IMR-90 (cell line): ENCODE data around the gene KLC1. TPM values are rescaled to one million over a fixed set of nuclear protein-coding genes. Genes with fewer than 3 reads are reported as not detected.

Experiments
- ATAC-seq: fragments of 200-7000 bp; cut with Tn5 transposase; 2 replicates; pipeline ENCODE4 v1.9.1; 2020; ENCODE audit warnings: low read depth, mild to moderate bottlenecking, moderate library complexity
- BruUV-seq: library from RNA; stranded (reverse); fragments of 400-500 nt; replicated peaks from 2 replicates; lab custom pipeline; 2021; lab: Mats Ljungman, UMichigan
- CTCF ChIA-PET: fragments of 300-600 bp; formaldehyde crosslinking; extraction: SDS; loops from one replicate; lab custom pipeline; 2021; ENCODE audit warnings: antibody characterized with exemption; lab: Yijun Ruan, JAX
- POLR2A ChIA-PET: fragments of 300-600 bp; sonication (Branson Sonifier 250); formaldehyde crosslinking; loops from one replicate; lab custom pipeline; 2022; ENCODE audit warnings: antibody characterized with exemption; ENCODE audit not compliant: unreplicated experiment; lab: Charles Lee
- DNase-seq: peaks from one replicate; pipeline ENCODE4 v3.0.0; 2013
- H2AFZ ChIP-seq: replicated peaks from 2 replicates; pipeline ENCODE3; 2013; ENCODE audit warnings: low read length, mild to moderate bottlenecking; ENCODE audit not compliant: poor library complexity
- H2AK5ac ChIP-seq: 2 replicates; pipeline ENCODE4 v1.6.1; 2013; ENCODE audit warnings: low read depth, low read length, inconsistent platforms
- H2AK9ac ChIP-seq: replicated peaks from 2 replicates; pipeline ENCODE3; 2013; ENCODE audit warnings: mild to moderate bottlenecking, low read depth, low read length, moderate library complexity; ENCODE audit not compliant: poor library complexity
- H2BK120ac ChIP-seq: 2 replicates; pipeline ENCODE4 v1.6.1; 2013; ENCODE audit warnings: low read depth, low read length, inconsistent platforms
- H2BK15ac ChIP-seq: 3 replicates; pipeline ENCODE4 v1.6.1; 2013; ENCODE audit warnings: low read depth, low read length, inconsistent platforms
- H2BK20ac ChIP-seq: 2 replicates; pipeline ENCODE4 v1.6.1; 2013; ENCODE audit warnings: low read depth, mild to moderate bottlenecking, inconsistent platforms, low read length, moderate library complexity
- H2BK5ac ChIP-seq: 2 replicates; pipeline ENCODE4 v1.6.1; 2013; ENCODE audit warnings: mild to moderate bottlenecking, low read depth, low read length, inconsistent platforms; ENCODE audit not compliant: poor library complexity, severe bottlenecking
- H3K14ac ChIP-seq: replicated peaks from 2 replicates; pipeline ENCODE4 v1.6.1; 2013; ENCODE audit warnings: low read depth, low read length, inconsistent platforms
- H3K18ac ChIP-seq: 2 replicates; pipeline ENCODE4 v1.6.1; 2013; ENCODE audit warnings: low read depth, low read length, control low read depth
- H3K23ac ChIP-seq: 2 replicates; pipeline ENCODE4 v1.6.1; 2013; ENCODE audit warnings: low read depth, low read length, inconsistent platforms
- H3K27ac ChIP-seq: 2 replicates; pipeline ENCODE4 v1.5.1; 2013; ENCODE audit warnings: mild to moderate bottlenecking, control low read depth, low read length; ENCODE audit not compliant: insufficient read depth
- H3K27me3 ChIP-seq: 2 replicates; pipeline ENCODE4 v1.6.1; 2013; ENCODE audit warnings: low read length; ENCODE audit not compliant: control insufficient read depth, insufficient read depth
- H3K36me3 ChIP-seq: 2 replicates; pipeline ENCODE4 v1.6.1; 2013; ENCODE audit warnings: low read length, mixed read lengths; ENCODE audit not compliant: control insufficient read depth, insufficient read depth
- H3K4ac ChIP-seq: 2 replicates; pipeline ENCODE4 v1.6.1; 2013; ENCODE audit warnings: low read depth, low read length, inconsistent platforms
- H3K4me1 ChIP-seq: 2 replicates; pipeline ENCODE4 v1.6.1; 2013; ENCODE audit warnings: low read length, mixed read lengths; ENCODE audit not compliant: control insufficient read depth, insufficient read depth
- H3K4me2 ChIP-seq: 2 replicates; pipeline ENCODE4 v1.6.1; 2013; ENCODE audit warnings: low read depth, mild to moderate bottlenecking, control low read depth, low read length, moderate library complexity
- H3K4me3 ChIP-seq: 2 replicates; pipeline ENCODE4 v1.5.1; 2013; ENCODE audit warnings: low read depth, mild to moderate bottlenecking, control low read depth, low read length, moderate library complexity; ENCODE audit not compliant: insufficient read depth
- H3K56ac ChIP-seq: 2 replicates; pipeline ENCODE4 v1.6.1; 2013; ENCODE audit warnings: low read length, inconsistent platforms; ENCODE audit not compliant: insufficient read depth; ENCODE audit errors: extremely low read depth
- H3K79me1 ChIP-seq, 2 experiments: 2 replicates each; pipeline ENCODE4 v1.6.1; 2013; ENCODE audit warnings: low read length in 2 of 2, inconsistent platforms in 1 of 2, low read depth in 1 of 2
- H3K9ac ChIP-seq: 2 replicates; pipeline ENCODE4 v1.6.1; 2013; ENCODE audit warnings: low read depth, low read length, control low read depth
- H3K9me1 ChIP-seq: 2 replicates; pipeline ENCODE4 v1.6.1; 2013; ENCODE audit warnings: low read length, inconsistent platforms; ENCODE audit not compliant: insufficient read depth
- H3K9me3 ChIP-seq: 2 replicates; pipeline ENCODE4 v1.6.1; 2013; ENCODE audit warnings: low read length; ENCODE audit not compliant: control insufficient read depth, insufficient read depth
- H4K20me1 ChIP-seq: 2 replicates; pipeline ENCODE4 v1.6.1; 2013; ENCODE audit warnings: low read length, inconsistent platforms; ENCODE audit not compliant: insufficient read depth
- H4K5ac ChIP-seq: 2 replicates; pipeline ENCODE4 v1.6.1; 2013; ENCODE audit warnings: mild to moderate bottlenecking, low read depth, low read length, control low read depth
- H4K8ac ChIP-seq, 2 experiments: 2 replicates each; pipeline ENCODE4 v1.6.1; 2013; ENCODE audit warnings: low read depth in 2 of 2, low read length in 2 of 2, control low read depth in 1 of 2, inconsistent platforms in 1 of 2
- H4K91ac ChIP-seq: 2 replicates; pipeline ENCODE4 v1.6.1; 2013; ENCODE audit warnings: low read depth, low read length, inconsistent platforms; ENCODE audit not compliant: insufficient read depth
- CEBPB ChIP-seq: IDR thresholded peaks from 2 replicates; pipeline ENCODE4 v1.6.1; 2012; ENCODE audit warnings: low read depth, low read length, improper control_type of control experiment
- FOS ChIP-seq: fragments of 150-350 bp; IDR thresholded peaks from 2 replicates; pipeline ENCODE4 v1.6.1; 2016; ENCODE audit warnings: low read depth, low read length
- MAZ ChIP-seq: IDR thresholded peaks from 2 replicates; pipeline ENCODE4 v1.6.1; 2012; ENCODE audit warnings: low read depth, mild to moderate bottlenecking, low read length, improper control_type of control experiment, moderate library complexity, borderline replicate concordance
- MXI1 ChIP-seq: IDR thresholded peaks from 2 replicates; pipeline ENCODE4 v1.6.1; 2012; ENCODE audit warnings: low read depth, mild to moderate bottlenecking, low read length, moderate library complexity, borderline replicate concordance
- NFE2L2 ChIP-seq: fragments of 150-350 bp; IDR thresholded peaks from 2 replicates; pipeline ENCODE4 v1.6.1; 2016; ENCODE audit warnings: low read depth, mild to moderate bottlenecking, low read length
- SMC3 ChIP-seq: fragments of 150-350 bp; IDR thresholded peaks from 2 replicates; pipeline ENCODE4 v1.6.1; 2016; ENCODE audit warnings: low read depth, mild to moderate bottlenecking, antibody characterized with exemption, low read length, moderate library complexity
- WGBS, 2 experiments: methylation state at CpG; one replicate each; pipeline versions ENCODE4 v1.1.5 to v1.1.7; 2013; ENCODE audit warnings: missing lambda C conversion rate in 2 of 2; ENCODE audit not compliant: insufficient read length in 1 of 2; ENCODE audit errors: extremely low coverage in 2 of 2; 5-methylcytosine and 5-hydroxymethylcytosine counted together
- dilution Hi-C: fragments of 300-500 bp; cut with HindIII; formaldehyde crosslinking; loops from one replicate; pipeline ENCODE4 v1.14.3; 2018; ENCODE audit warnings: low sequenced_read_pairs; ENCODE audit not compliant: unreplicated experiment
- in situ Hi-C: fragments of 300-500 bp; cut with MboI; formaldehyde crosslinking; loops from 3 replicates; pipeline ENCODE4 v1.14.3; 2019; ENCODE audit warnings: low sequenced_read_pairs, inconsistent platforms, mixed read lengths
- intact Hi-C: fragments of 100-400 bp; cut with micrococcal nuclease; formaldehyde crosslinking; loops from 2 replicates; pipeline ENCODE4 v1.10.0; 2022
- polyA plus RNA-seq, 3 experiments: library from polyadenylated mRNA; depleted of rRNA; stranded (reverse); fragments of >200 nt; gene quantifications; 2 replicates each; pipeline ENCODE4 v1.2.3, GENCODE V29; 2012; ENCODE audit warnings: low replicate concordance in 1 of 3
- total RNA-seq: library from RNA; depleted of rRNA; stranded (reverse); fragments of >200 nt; gene quantifications from 2 replicates; pipeline ENCODE4 v1.2.3, GENCODE V29; 2012

The KLC1 gene
- total and polyA plus RNA-seq, 2 of the 4 experiments (the other 2 are of a cell fraction), result 101 to 157 TPM

DNA sequence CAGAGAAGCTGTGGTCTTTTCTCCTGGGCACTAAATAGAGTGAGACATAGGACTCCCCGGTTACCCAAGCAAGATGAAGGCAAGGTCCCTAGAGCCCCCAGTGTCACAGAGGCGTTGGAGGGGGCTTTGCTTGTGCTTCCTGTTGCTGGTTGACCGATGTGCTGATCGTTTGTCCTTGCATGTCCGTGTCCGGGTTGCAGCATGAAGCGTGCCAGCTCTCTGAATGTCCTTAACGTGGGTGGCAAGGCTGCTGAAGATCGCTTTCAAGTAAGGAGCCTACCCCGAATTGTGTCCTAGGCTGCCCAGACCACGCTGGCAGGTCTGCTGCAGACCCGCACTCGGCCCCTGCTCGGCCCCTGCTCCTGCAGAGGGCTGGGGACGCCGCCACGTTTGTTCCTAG, 63.1 kb downstream of the KLC1 start:
- H3K23ac ChIP-seq, result no peak overlapping the region
- peaks cover 7% of the 10 kb centered on the region; the same call in 1 of the 2 replicates for H3K9me1 ChIP-seq
- H2BK120ac ChIP-seq, result no peak overlapping the region
- no peak overlapping the region for H3K9ac ChIP-seq
- H3K27me3 ChIP-seq, result no peaks in the 10 kb centered on the region
- H2BK20ac ChIP-seq, result no peak overlapping the region
- ChIA-PET CTCF (no interaction called here), POLR2A (no interaction called here)
- H3K36me3 ChIP-seq, result peaks cover 42% of the 10 kb centered on the region
- dilution Hi-C loops (no loop called here), in situ Hi-C loops (no loop called here), intact Hi-C loops (no loop called here)
- H4K91ac ChIP-seq, result no peak overlapping the region
- no peak overlapping the region for H2BK15ac ChIP-seq
- H3K18ac ChIP-seq, result no peak overlapping the region
- H3K4me1 ChIP-seq, result peaks cover 15% of the 10 kb centered on the region
- H4K8ac ChIP-seq, result no peak overlapping the region
- H4K20me1 ChIP-seq, result peaks cover 60% of the 10 kb centered on the region
- no peak overlapping the region for H3K4me3 ChIP-seq
- no peak for TF ChIP-seq FOS
- TF ChIP-seq SMC3, result no peak
- no peak for TF ChIP-seq MXI1
- no peak for TF ChIP-seq CEBPB
- no peak for TF ChIP-seq NFE2L2
- TF ChIP-seq MAZ, result no peak
- no peak overlapping the region for H2AK9ac ChIP-seq
- H3K9me3 ChIP-seq, result no peaks in the 10 kb centered on the region
- no peak for ATAC-seq
- H4K5ac ChIP-seq, result no peak overlapping the region
- no peak overlapping the region for H3K27ac ChIP-seq
- WGBS, 2 experiments, result 98% methylated on average over 11 of the region's 17 CpGs; no CpG with 5 or more reads in 1 of the 2 experiments
- no peak overlapping the region for H3K4ac ChIP-seq
- H2AK5ac ChIP-seq, result no peak overlapping the region
- no peak overlapping the region for H3K4me2 ChIP-seq
- H3K56ac ChIP-seq, result no peak overlapping the region
- no TSS peak for BruUV-seq
- H3K14ac ChIP-seq, result no peak overlapping the region
- H2AFZ ChIP-seq, result no peak overlapping the region
- H3K79me1 ChIP-seq, result peaks cover 29 to 71% of the 10 kb centered on the region in 2 experiments
- DNase-seq, result no peak
- H2BK5ac ChIP-seq, result no peak overlapping the region
